IPS-18a (cell line): Measurements from ENCODE around the gene GLG1.
"Not testable (repeated sequence)": the region's sequence is repeated elsewhere in the genome, so short reads cannot be mapped to it uniquely, and the experiment has no call there.

ENCODE experiments used
- H3K27ac ChIP-seq: one replicate; pipeline ENCODE4 v1.5.1; 2013; ENCODE audit warnings: low read length
- H3K27me3 ChIP-seq: one replicate; pipeline ENCODE4 v1.6.1; 2013; ENCODE audit warnings: mild to moderate bottlenecking, low read length; ENCODE audit not compliant: control insufficient read depth, insufficient read depth
- H3K36me3 ChIP-seq: one replicate; pipeline ENCODE4 v1.6.1; 2013; ENCODE audit warnings: low read depth, low read length; ENCODE audit not compliant: control insufficient read depth
- H3K4me1 ChIP-seq: one replicate; pipeline ENCODE4 v1.6.1; 2013; ENCODE audit warnings: low read depth, low read length; ENCODE audit not compliant: control insufficient read depth
- H3K4me3 ChIP-seq: one replicate; pipeline ENCODE4 v1.5.1; 2013; ENCODE audit warnings: low read length
- H3K9ac ChIP-seq: one replicate; pipeline ENCODE4 v1.6.1; 2013; ENCODE audit warnings: mild to moderate bottlenecking, low read length, moderate library complexity
- H3K9me3 ChIP-seq: one replicate; pipeline ENCODE4 v1.6.1; 2013; ENCODE audit warnings: low read depth, low read length; ENCODE audit not compliant: control insufficient read depth

The GLG1 gene

DNA sequence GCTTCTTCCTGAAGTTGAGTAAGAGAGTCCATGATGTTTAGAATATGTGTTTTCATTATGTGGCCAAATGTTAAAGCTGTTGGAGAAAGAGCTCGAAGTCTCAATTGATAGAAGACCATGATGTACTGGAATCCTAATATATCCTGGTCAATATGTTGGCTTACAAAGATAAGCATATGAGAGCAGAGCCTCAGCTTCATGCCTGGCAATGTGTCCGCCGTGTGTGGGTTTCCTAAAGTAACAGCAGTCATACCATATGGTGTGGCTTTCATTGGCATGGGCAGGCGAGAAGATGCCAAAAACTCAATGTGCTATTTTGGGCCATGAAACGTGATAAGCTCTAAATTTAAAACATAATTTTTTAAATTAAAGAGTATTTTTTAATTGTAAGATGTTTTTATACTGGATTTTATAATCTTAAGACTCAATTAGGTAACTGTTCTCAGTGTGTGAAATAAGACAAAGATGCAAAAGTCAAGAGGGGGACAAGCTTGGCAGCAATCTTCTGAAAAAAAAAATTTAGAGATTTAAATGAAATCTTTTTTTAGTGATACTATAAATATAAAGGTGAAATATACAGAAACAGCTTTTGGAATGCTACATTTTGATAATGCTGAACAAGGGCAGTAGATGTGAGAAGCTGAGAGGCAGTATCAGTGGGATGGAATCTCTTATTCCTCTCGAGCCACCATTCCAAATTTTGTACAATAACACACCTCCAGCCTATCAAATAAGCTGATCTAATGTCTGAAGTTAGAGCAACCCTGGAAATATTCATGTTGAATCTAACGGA lies 56.5 kb downstream of the GLG1 start:
- H3K4me3 ChIP-seq: not testable (repeated sequence)

GRCh38 chr16:74546112-74546511 lies 60.8 kb downstream of the GLG1 start:
- not testable (repeated sequence) for H3K9ac ChIP-seq, H3K36me3 ChIP-seq

More for the DNA sequence above, 56.5 kb downstream of the GLG1 start:
- not testable (repeated sequence) for H3K9me3 ChIP-seq, H3K4me1 ChIP-seq, H3K36me3 ChIP-seq, H3K27me3 ChIP-seq, H3K27ac ChIP-seq, H3K9ac ChIP-seq

GRCh38 chr16:74542911-74543578 lies 63.9 kb downstream of the GLG1 start:
- H3K9me3 ChIP-seq, H3K27me3 ChIP-seq, H3K36me3 ChIP-seq, H3K4me1 ChIP-seq, H3K4me3 ChIP-seq, H3K27ac ChIP-seq, H3K9ac ChIP-seq: not testable (repeated sequence)

More at GRCh38 chr16:74546112-74546511, 60.8 kb downstream of the GLG1 start:
- H3K27me3 ChIP-seq, H3K4me3 ChIP-seq, H3K4me1 ChIP-seq, H3K27ac ChIP-seq, H3K9me3 ChIP-seq: not testable (repeated sequence)

- H3K27me3 ChIP-seq, H3K4me1 ChIP-seq, H3K27ac ChIP-seq, H3K9me3 ChIP-seq, H3K9ac ChIP-seq, H3K36me3 ChIP-seq, H3K4me3 ChIP-seq: not testable (repeated sequence)
Measured at GRCh38 chr16:74540663-74541062, 66.3 kb downstream of the GLG1 start.

GRCh38 chr16:74538801-74539200 lies 68.1 kb downstream of the GLG1 start:
- H3K27me3 ChIP-seq, H3K4me1 ChIP-seq, H3K36me3 ChIP-seq, H3K9me3 ChIP-seq, H3K9ac ChIP-seq, H3K27ac ChIP-seq, H3K4me3 ChIP-seq: not testable (repeated sequence)

- H3K9ac ChIP-seq, H3K4me3 ChIP-seq, H3K27me3 ChIP-seq, H3K4me1 ChIP-seq, H3K27ac ChIP-seq, H3K9me3 ChIP-seq, H3K36me3 ChIP-seq: not testable (repeated sequence)
Measured at GRCh38 chr16:74537746-74538145, 69.2 kb downstream of the GLG1 start.

DNA sequence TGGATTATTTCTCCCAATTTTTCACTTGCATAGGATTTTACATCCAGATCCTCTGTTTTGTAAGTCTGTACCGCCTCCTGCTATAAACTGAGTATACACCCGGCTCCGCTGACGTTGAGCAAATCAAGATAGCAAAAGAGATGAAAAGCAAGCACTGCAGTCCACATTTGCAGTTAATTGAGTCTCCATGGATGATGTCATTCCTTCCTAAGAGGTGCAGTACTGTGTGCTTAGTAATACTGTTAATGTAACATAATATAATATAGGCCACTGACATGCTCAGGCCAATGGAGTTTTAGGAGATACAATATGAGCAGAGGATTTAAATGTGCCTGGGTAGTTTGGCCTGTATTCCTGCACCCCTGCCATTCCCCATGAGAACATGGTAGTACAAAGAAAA lies 72.3 kb downstream of the GLG1 start:
- H3K9ac ChIP-seq, H3K36me3 ChIP-seq, H3K27me3 ChIP-seq, H3K4me3 ChIP-seq, H3K27ac ChIP-seq, H3K4me1 ChIP-seq, H3K9me3 ChIP-seq: not testable (repeated sequence)

- no peaks in the 10 kb centered on the region for H3K4me1 ChIP-seq
- H3K36me3 ChIP-seq: peaks cover 6% of the 10 kb centered on the region
- H3K27ac ChIP-seq: no peak overlapping the region
- H3K9me3 ChIP-seq: no peaks in the 10 kb centered on the region
- H3K4me3 ChIP-seq: no peak overlapping the region
- no peaks in the 10 kb centered on the region for H3K27me3 ChIP-seq
- H3K9ac ChIP-seq: no peak overlapping the region
Measured at GRCh38 chr16:74524926-74525325, 82.0 kb downstream of the GLG1 start.

- Histone ChIP-seq H3K4me1 (no peaks in the 10 kb centered on the region), H3K9ac (no peak overlapping the region), H3K27ac (no peak overlapping the region), H3K27me3 (no peaks in the 10 kb centered on the region), H3K9me3 (no peaks in the 10 kb centered on the region), H3K4me3 (no peak overlapping the region), H3K36me3 (peaks cover 6% of the 10 kb centered on the region)
Measured at GRCh38 chr16:74524117-74524516, 82.8 kb downstream of the GLG1 start.

- H3K9me3 ChIP-seq, H3K4me1 ChIP-seq, H3K27me3 ChIP-seq, H3K4me3 ChIP-seq, H3K27ac ChIP-seq, H3K9ac ChIP-seq, H3K36me3 ChIP-seq: not testable (repeated sequence)
Measured at GRCh38 chr16:74523706-74524105, 83.2 kb downstream of the GLG1 start.

GRCh38 chr16:74522160-74522559 lies 84.8 kb downstream of the GLG1 start:
- H3K4me3 ChIP-seq: no peak overlapping the region
- H3K9ac ChIP-seq: no peak overlapping the region
- peaks cover 6% of the 10 kb centered on the region for H3K36me3 ChIP-seq
- no peak overlapping the region for H3K27ac ChIP-seq
- no peaks in the 10 kb centered on the region for H3K27me3 ChIP-seq
- H3K4me1 ChIP-seq: no peaks in the 10 kb centered on the region
- no peaks in the 10 kb centered on the region for H3K9me3 ChIP-seq

DNA sequence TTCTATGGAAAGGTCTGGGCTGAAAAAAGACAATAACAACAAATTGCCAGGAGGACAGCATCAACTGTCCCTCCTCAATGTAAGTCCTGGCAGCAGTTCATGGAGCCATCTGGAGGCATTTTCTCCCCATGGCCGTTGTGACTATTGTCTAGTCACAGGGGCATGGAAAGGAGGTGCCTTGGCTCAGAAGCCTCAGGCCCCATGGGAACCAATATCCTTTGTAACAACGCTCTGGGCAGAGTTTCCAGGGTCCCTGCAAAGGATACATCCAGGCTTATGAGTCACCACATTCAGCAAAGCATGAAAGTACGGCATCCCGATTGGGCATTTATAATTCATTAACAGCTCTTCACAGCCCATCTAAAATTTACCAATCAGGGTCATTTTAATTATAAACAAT lies 85.2 kb downstream of the GLG1 start:
- Histone ChIP-seq H3K4me3 (no peak overlapping the region), H3K36me3 (peaks cover 6% of the 10 kb centered on the region), H3K27ac (no peak overlapping the region)

More for the DNA sequence above, 85.2 kb downstream of the GLG1 start:
- H3K9me3 ChIP-seq: no peaks in the 10 kb centered on the region
- no peaks in the 10 kb centered on the region for H3K4me1 ChIP-seq
- no peaks in the 10 kb centered on the region for H3K27me3 ChIP-seq
- H3K9ac ChIP-seq: no peak overlapping the region
